Measurements from ENCODE around the gene ITGA7. TPM values are rescaled to one million over a fixed set of nuclear protein-coding genes. Genes with fewer than 3 reads are reported as not detected.

The ITGA7 gene
- total and polyA plus RNA-seq, 2 experiments from 2014 or later, result 2.0 to 7.2 TPM

- Histone ChIP-seq H3K36me3 (ENCODE audit: low read depth) (peaks cover 16% of the 10 kb centered on the region), H3K9me3 (ENCODE audit: low read depth) (no peaks in the 10 kb centered on the region), H3K4me1 (ENCODE audit: insufficient read depth) (peaks cover 25% of the 10 kb centered on the region), H3K79me2 (ENCODE audit: insufficient read depth) (peaks cover 58% of the 10 kb centered on the region), H3F3A (ENCODE audit: insufficient read depth) (peaks cover 33% of the 10 kb centered on the region), H3K4me2 (ENCODE audit: unreplicated experiment) (peak overlapping the region; percentile 99), H3K9ac (peak overlapping the region; percentile 97), H3K4me3 (peak overlapping the region; percentile 97), H2AFZ (peak overlapping the region; percentile 67), H3K27me3 (replicated peaks; ENCODE audit: insufficient read depth) (no peaks in the 10 kb centered on the region), H3K9me2 (ENCODE audit: insufficient read depth) (no peaks in the 10 kb centered on the region), H3K27ac (peak overlapping the region; percentile 99), H4K20me1 (ENCODE audit: insufficient read depth) (0 out of 2 replicates have a peak, but pooled peaks cover 3% of the 10 kb centered on the region)
- DNase-seq, result peak; percentile 82
- no peak for TF ChIP-seq EZH2 (IDR thresholded peaks at IDR 0.05; ENCODE audit: insufficient read depth, poor library complexity, severe bottlenecking)
- TF ChIP-seq EZH2phosphoT487 (IDR thresholded peaks at IDR 0.05; ENCODE audit: insufficient read depth, low read depth), result no peak
- 3 to 6% methylated on average over 19 of the region's 19 CpGs for WGBS, 2 experiments (ENCODE audit: low coverage in 1 of 2, low lambda C conversion rate in 2 of 2, missing lambda C conversion rate in 2 of 2)
- in situ Hi-C loops (cut with MboI), result no loop called here
Observed at GRCh38 chr12:55729819-55730818, 22.4 kb upstream of the ITGA7 start.

GRCh38 chr12:55728939-55729818 is 21.5 kb upstream of the ITGA7 start, which contains the start of gene CD63:
CD63 (minus strand) TSS chr12:55729009; CDS start chr12:55728341, 668 bp downstream.
- WGBS, 2 experiments (ENCODE audit: low coverage in 1 of 2, low lambda C conversion rate in 2 of 2, missing lambda C conversion rate in 2 of 2), result 0 to 1% methylated on average over 51 to 56 of the region's 61 CpGs
- Histone ChIP-seq H3K36me3 (ENCODE audit: low read depth) (peaks cover 26% of the 10 kb centered on the region), H3F3A (ENCODE audit: insufficient read depth) (peaks cover 43% of the 10 kb centered on the region), H4K20me1 (ENCODE audit: insufficient read depth) (0 out of 2 replicates have a peak, but pooled peaks cover 3% of the 10 kb centered on the region), H3K9me3 (ENCODE audit: low read depth) (no peaks in the 10 kb centered on the region), H3K4me1 (ENCODE audit: insufficient read depth) (peaks cover 34% of the 10 kb centered on the region), H3K4me2 (ENCODE audit: unreplicated experiment) (peak within 1 kb of the TSS; percentile 99), H2AFZ (peak within 1 kb of the TSS; percentile 67), H3K4me3 (peak within 1 kb of the TSS; percentile 97), H3K9me2 (ENCODE audit: insufficient read depth) (no peaks in the 10 kb centered on the region), H3K79me2 (ENCODE audit: insufficient read depth) (peaks cover 58% of the 10 kb centered on the region), H3K27ac (peak within 1 kb of the TSS; percentile 99), H3K27me3 (replicated peaks; ENCODE audit: insufficient read depth) (no peaks in the 10 kb centered on the region), H3K9ac (peak within 1 kb of the TSS; percentile 97)
- in situ Hi-C loops (cut with MboI), result no loop called here
- no peak for TF ChIP-seq EZH2 (IDR thresholded peaks at IDR 0.05; ENCODE audit: insufficient read depth, poor library complexity, severe bottlenecking)
- TF ChIP-seq EZH2phosphoT487 (IDR thresholded peaks at IDR 0.05; ENCODE audit: insufficient read depth, low read depth), result no peak
- DNase-seq, result peak; percentile 95

- peak; percentile 74 for DNase-seq
- H3K79me2 ChIP-seq (ENCODE audit: insufficient read depth), result peaks cover 58% of the 10 kb centered on the region
Observed at GRCh38 chr12:55728186-55728938, 20.7 kb upstream of the ITGA7 start.

More at GRCh38 chr12:55728186-55728938, 20.7 kb upstream of the ITGA7 start:
- WGBS, 2 experiments (ENCODE audit: low coverage in 1 of 2, low lambda C conversion rate in 2 of 2, missing lambda C conversion rate in 2 of 2), result 1% methylated on average over 20 to 55 of the region's 61 CpGs
- Histone ChIP-seq H3K27ac (peak overlapping the region; percentile 99), H3K9me3 (ENCODE audit: low read depth) (no peaks in the 10 kb centered on the region), H3K36me3 (ENCODE audit: low read depth) (peaks cover 34% of the 10 kb centered on the region), H3F3A (ENCODE audit: insufficient read depth) (peaks cover 51% of the 10 kb centered on the region), H4K20me1 (ENCODE audit: insufficient read depth) (0 out of 2 replicates have a peak, but pooled peaks cover 3% of the 10 kb centered on the region), H3K9ac (peak overlapping the region; percentile 97), H3K4me3 (peak overlapping the region; percentile 97), H3K4me2 (ENCODE audit: unreplicated experiment) (peak overlapping the region; percentile 99), H3K27me3 (replicated peaks; ENCODE audit: insufficient read depth) (no peaks in the 10 kb centered on the region), H3K4me1 (ENCODE audit: insufficient read depth) (peaks cover 34% of the 10 kb centered on the region), H3K9me2 (ENCODE audit: insufficient read depth) (no peaks in the 10 kb centered on the region), H2AFZ (no peak overlapping the region)
- in situ Hi-C loops (cut with MboI), result no loop called here
- no peak for TF ChIP-seq EZH2 (IDR thresholded peaks at IDR 0.05; ENCODE audit: insufficient read depth, poor library complexity, severe bottlenecking)
- TF ChIP-seq EZH2phosphoT487 (IDR thresholded peaks at IDR 0.05; ENCODE audit: insufficient read depth, low read depth), result no peak

All from GM23248 (cell line).